ENCODE data around the gene TMEM11.

TMEM11 gene

DNA sequence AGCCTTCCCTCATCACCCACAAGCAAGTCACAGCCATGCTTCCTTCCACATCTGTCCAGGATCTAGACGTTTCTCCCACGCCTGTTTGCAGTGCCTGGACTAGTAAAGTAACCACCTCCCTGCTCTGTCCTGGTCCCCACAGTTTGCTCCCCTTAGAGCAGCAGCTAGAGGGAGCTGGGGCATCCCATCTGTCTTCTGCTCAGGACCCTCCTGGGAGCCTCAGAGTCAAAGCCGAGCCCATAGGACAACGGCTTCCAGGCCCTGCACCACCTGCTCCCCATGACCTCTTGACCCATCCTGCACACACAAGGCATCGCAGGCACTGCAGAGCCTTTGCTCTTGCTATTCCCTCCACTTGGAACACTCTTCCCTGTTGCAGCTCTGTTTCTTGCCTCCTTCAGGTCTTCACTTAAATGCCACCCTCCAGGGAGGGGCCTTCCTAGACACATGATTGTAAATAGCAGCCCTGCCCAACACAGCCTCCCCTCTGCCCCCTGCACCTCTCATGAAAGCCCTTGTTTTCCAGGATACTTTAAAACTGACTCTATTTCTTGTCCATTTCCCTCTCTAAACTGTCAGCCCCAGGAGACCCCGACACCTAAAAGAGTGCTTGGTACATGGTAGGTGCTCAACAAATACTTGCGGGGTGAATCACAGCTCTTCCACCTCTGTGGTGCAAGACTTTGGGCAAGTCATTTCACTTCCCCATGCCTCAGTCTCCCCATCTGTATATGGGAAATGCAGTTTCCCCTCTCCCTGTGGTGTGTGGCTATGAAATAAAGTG is 36.2 kb upstream of the TMEM11 start:
- no peaks in the 10 kb centered on the region for H3K36me3 ChIP-seq (ENCODE audit: control insufficient read depth, low read length)
- H3K27ac ChIP-seq (ENCODE audit: low read depth, low read length), result no peak overlapping the region
- H3F3A ChIP-seq (ENCODE audit: control insufficient read depth, insufficient read depth), result no peaks in the 10 kb centered on the region
- H4K20me1 ChIP-seq (ENCODE audit: control insufficient read depth, insufficient read depth, low read depth, low read length), result no peaks in the 10 kb centered on the region
- no peaks in the 10 kb centered on the region for H3K9me3 ChIP-seq (ENCODE audit: control insufficient read depth, insufficient read depth, low read length)
- no peak overlapping the region for H3K4me2 ChIP-seq (ENCODE audit: low read length)
- no peaks in the 10 kb centered on the region for H3K79me2 ChIP-seq (ENCODE audit: control insufficient read depth, low read length)
- peaks cover 11% of the 10 kb centered on the region for H3K4me1 ChIP-seq (ENCODE audit: control insufficient read depth, low read length)
- no peak for TF ChIP-seq EZH2phosphoT487 (IDR thresholded peaks at IDR 0.05; ENCODE audit: borderline replicate concordance, low read length)
- no peak for TF ChIP-seq CTCF (IDR thresholded peaks at IDR 0.05; ENCODE audit: low read depth, low read length, poor library complexity, severe bottlenecking)
- peaks cover 36% of the 10 kb centered on the region for H3K27me3 ChIP-seq (ENCODE audit: control insufficient read depth, low read length)
- H3K4me3 ChIP-seq (ENCODE audit: low read length), result no peak overlapping the region
- no peaks in the 10 kb centered on the region for H3K9me2 ChIP-seq (replicated peaks; ENCODE audit: control insufficient read depth, low read length)

DNA sequence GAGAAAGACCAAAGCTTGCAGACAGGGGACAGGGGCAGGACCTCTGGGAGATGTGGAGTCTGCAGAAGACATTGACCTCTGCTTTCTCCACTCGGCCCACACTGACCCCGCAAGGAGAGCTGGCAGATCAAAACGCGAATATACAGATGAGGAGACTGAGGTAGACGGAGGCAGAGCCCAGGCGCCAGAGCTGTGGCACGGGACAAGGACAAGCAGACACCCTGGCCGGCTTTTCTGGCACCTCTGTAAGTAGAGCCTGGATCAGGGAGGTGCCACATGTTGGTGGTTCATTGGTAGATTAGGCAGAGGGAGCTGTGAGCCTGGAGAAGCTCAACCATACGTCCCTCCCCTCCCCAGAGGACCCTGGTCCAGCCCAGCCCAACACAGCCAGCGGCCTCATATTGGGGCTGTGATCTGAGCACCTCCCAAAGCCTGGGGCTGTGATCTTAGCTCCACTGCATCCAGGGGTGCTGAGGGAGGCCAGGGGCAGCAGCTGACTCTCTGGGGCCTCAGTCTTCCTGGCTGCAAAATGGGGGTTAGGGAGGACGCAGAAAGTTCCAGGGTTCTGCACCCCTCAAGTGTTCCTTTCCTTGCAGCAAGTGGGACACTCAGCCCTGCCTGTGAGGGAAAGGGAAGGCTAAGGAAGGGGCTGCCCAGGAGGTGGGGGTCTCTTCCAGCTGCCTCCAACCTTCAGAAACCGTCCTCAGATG is 35.3 kb upstream of the TMEM11 start:
- no peak for TF ChIP-seq EZH2phosphoT487 (IDR thresholded peaks at IDR 0.05; ENCODE audit: borderline replicate concordance, low read length)
- TF ChIP-seq CTCF (IDR thresholded peaks at IDR 0.05; ENCODE audit: low read depth, low read length, poor library complexity, severe bottlenecking), result no peak
- Histone ChIP-seq H3K9me3 (ENCODE audit: control insufficient read depth, insufficient read depth, low read length) (no peaks in the 10 kb centered on the region), H3K4me2 (ENCODE audit: low read length) (no peak overlapping the region), H3K79me2 (ENCODE audit: control insufficient read depth, low read length) (no peaks in the 10 kb centered on the region), H3K27ac (ENCODE audit: low read depth, low read length) (no peak overlapping the region), H3K4me3 (ENCODE audit: low read length) (no peak overlapping the region), H3F3A (ENCODE audit: control insufficient read depth, insufficient read depth) (no peaks in the 10 kb centered on the region), H3K36me3 (ENCODE audit: control insufficient read depth, low read length) (no peaks in the 10 kb centered on the region), H3K27me3 (ENCODE audit: control insufficient read depth, low read length) (peaks cover 32% of the 10 kb centered on the region), H3K9me2 (replicated peaks; ENCODE audit: control insufficient read depth, low read length) (no peaks in the 10 kb centered on the region), H4K20me1 (ENCODE audit: control insufficient read depth, insufficient read depth, low read depth, low read length) (no peaks in the 10 kb centered on the region), H3K4me1 (ENCODE audit: control insufficient read depth, low read length) (peaks cover 11% of the 10 kb centered on the region)

GRCh38 chr17:21248500-21248899 is 34.5 kb upstream of the TMEM11 start:
- TF ChIP-seq EZH2phosphoT487 (IDR thresholded peaks at IDR 0.05; ENCODE audit: borderline replicate concordance, low read length) (no peak), CTCF (IDR thresholded peaks at IDR 0.05; ENCODE audit: low read depth, low read length, poor library complexity, severe bottlenecking) (no peak)
- no peaks in the 10 kb centered on the region for H3K9me2 ChIP-seq (replicated peaks; ENCODE audit: control insufficient read depth, low read length)

More at GRCh38 chr17:21248500-21248899, 34.5 kb upstream of the TMEM11 start:
- peaks cover 25% of the 10 kb centered on the region for H3K27me3 ChIP-seq (ENCODE audit: control insufficient read depth, low read length)
- H3K4me1 ChIP-seq (ENCODE audit: control insufficient read depth, low read length), result peaks cover 5% of the 10 kb centered on the region
- no peaks in the 10 kb centered on the region for H3K36me3 ChIP-seq (ENCODE audit: control insufficient read depth, low read length)
- no peak overlapping the region for H3K27ac ChIP-seq (ENCODE audit: low read depth, low read length)
- H3K9me3 ChIP-seq (ENCODE audit: control insufficient read depth, insufficient read depth, low read length), result no peaks in the 10 kb centered on the region
- no peaks in the 10 kb centered on the region for H3K79me2 ChIP-seq (ENCODE audit: control insufficient read depth, low read length)
- no peak overlapping the region for H3K4me2 ChIP-seq (ENCODE audit: low read length)
- H3K4me3 ChIP-seq (ENCODE audit: low read length), result no peak overlapping the region
- no peaks in the 10 kb centered on the region for H4K20me1 ChIP-seq (ENCODE audit: control insufficient read depth, insufficient read depth, low read depth, low read length)
- no peaks in the 10 kb centered on the region for H3F3A ChIP-seq (ENCODE audit: control insufficient read depth, insufficient read depth)
